Thyroid gland (tissue), 4 donors: ENCODE measurements around the gene PCDHGA2.

Experiments used
- CTCF ChIP-seq, 6 experiments: fragments of 200-600 bp in 3 of 6; fragments of 450-650 bp in 3 of 6; sonication (generic) in 3 of 6; IDR thresholded peaks; one replicate each; pipeline ENCODE4 v1.5.1; 2016 to 2019; ENCODE audit warnings: antibody characterized with exemption in 6 of 6, mild to moderate bottlenecking in 2 of 6, inconsistent platforms in 1 of 6, moderate library complexity in 1 of 6
- POLR2A ChIP-seq, 2 donors: fragments of 450-650 bp; IDR thresholded peaks; one replicate each; pipeline ENCODE4 v1.6.1; 2017; ENCODE audit warnings: antibody characterized with exemption in 2 of 2, mild to moderate bottlenecking in 2 of 2, moderate library complexity in 1 of 2

- TF ChIP-seq CTCF (IDR thresholded peaks at IDR 0.05) (no peak), POLR2A (IDR thresholded peaks at IDR 0.05) (no peak)
Observed at GRCh38 chr5:141383345-141383744, 44.8 kb downstream of the PCDHGA2 start.
